Natural killer cell (primary cell): ENCODE measurements around the gene NIT1. TPM values are rescaled to one million over a fixed set of nuclear protein-coding genes. Genes with fewer than 3 reads are reported as not detected.
A peak's percentile ranks its signal among the peaks of the same experiment; 100 is the strongest.

Experiments used
- ATAC-seq, 3 donors: fragments of 150-1000 bp in 2 of 3; fragments of 200-7000 bp in 1 of 3; cut with Tn5 transposase; 1 replicate in 1 of 3; 2 replicates in 2 of 3; pipeline ENCODE4 v1.10.0; 2021; ENCODE audit warnings: mild to moderate bottlenecking in 2 of 3, moderate library complexity in 2 of 3
- DNase-seq, 2 donors: peaks; one replicate each; pipeline versions ENCODE4 v3.0.0 to v3.0.0-alpha.2; 2013 to 2021; ENCODE audit warnings: mixed read lengths in 1 of 2
- H3K27ac ChIP-seq: one replicate; pipeline ENCODE4 v1.5.1; 2013; ENCODE audit warnings: mild to moderate bottlenecking, low read length
- H3K27me3 ChIP-seq: one replicate; pipeline ENCODE4 v1.6.1; 2013; ENCODE audit warnings: low read length; ENCODE audit not compliant: control insufficient read depth, insufficient read depth
- H3K36me3 ChIP-seq: one replicate; pipeline ENCODE4 v1.6.1; 2013; ENCODE audit warnings: low read length; ENCODE audit not compliant: control insufficient read depth, insufficient read depth
- H3K4me1 ChIP-seq: one replicate; pipeline ENCODE4 v1.6.1; 2013; ENCODE audit warnings: low read length; ENCODE audit not compliant: control insufficient read depth, insufficient read depth
- H3K4me3 ChIP-seq: one replicate; pipeline ENCODE4 v1.5.1; 2013; ENCODE audit warnings: low read length
- H3K9me3 ChIP-seq: one replicate; pipeline ENCODE4 v1.6.1; 2013; ENCODE audit warnings: low read length; ENCODE audit not compliant: control insufficient read depth, insufficient read depth
- H3K27ac Mint-ChIP-seq, 2 donors: one replicate each; pipeline ENCODE4 v1.8.0; 2022; ENCODE audit warnings: mild to moderate bottlenecking in 2 of 2, mixed read lengths in 2 of 2, moderate library complexity in 1 of 2
- H3K27me3 Mint-ChIP-seq, 2 donors: one replicate each; pipeline ENCODE4 v1.8.0; 2022; ENCODE audit warnings: low read depth in 2 of 2, mixed read lengths in 2 of 2
- H3K36me3 Mint-ChIP-seq: one replicate; pipeline ENCODE4 v1.8.0; 2022; ENCODE audit warnings: mixed read lengths
- H3K4me1 Mint-ChIP-seq, 2 donors: one replicate each; pipeline ENCODE4 v1.8.0; 2022; ENCODE audit warnings: mixed read lengths in 2 of 2
- H3K4me3 Mint-ChIP-seq: one replicate; pipeline ENCODE4 v1.8.0; 2022; ENCODE audit warnings: mild to moderate bottlenecking, moderate library complexity, mixed read lengths
- H3K9me3 Mint-ChIP-seq, 2 donors: one replicate each; pipeline ENCODE4 v1.8.0; 2022; ENCODE audit warnings: mixed read lengths in 2 of 2
- CTCF ChIP-seq: fragments of 200-600 bp; IDR thresholded peaks from one replicate; pipeline ENCODE4 v1.8.0; 2022; ENCODE audit warnings: antibody characterized with exemption
- WGBS: methylation state at CpG from one replicate; pipeline ENCODE4 v1.1.7; 2013; ENCODE audit warnings: missing lambda C conversion rate; ENCODE audit not compliant: insufficient coverage; 5-methylcytosine and 5-hydroxymethylcytosine counted together
- intact Hi-C: fragments of 100-400 bp; cut with micrococcal nuclease; formaldehyde crosslinking; loops from one replicate; pipeline ENCODE4 v1.14.2; 2022
- total RNA-seq, 4 donors: library from RNA; stranded (reverse); fragments of 120-200 nt in 1 of 4; gene quantifications; one replicate each; pipeline versions ENCODE4 v1.2.3 to v1.2.4, GENCODE V29; 2013 to 2022

The NIT1 gene
- total RNA-seq, 3 donors from 2014 or later (not counting 1 experiment from before 2014, with no cell fraction given), result 26.5 to 31.7 (median 31.6) TPM

GRCh38 chr1:161164901-161165610 is 47.2 kb downstream of the NIT1 start:
- Mint-ChIP-seq H3K27ac (peak overlapping the region; percentile 97 to 98), H3K9me3 (no peaks in the 10 kb centered on the region), H3K4me1 (peaks cover 33 to 58% of the 10 kb centered on the region in 2 donors), H3K4me3 (peak overlapping the region; percentile 72), H3K27me3 (no peaks in the 10 kb centered on the region), H3K36me3 (no peaks in the 10 kb centered on the region)
- Histone ChIP-seq H3K27me3 (no peaks in the 10 kb centered on the region), H3K4me1 (peaks cover 34% of the 10 kb centered on the region), H3K27ac (peak overlapping the region; percentile 89), H3K4me3 (peak overlapping the region; percentile 69), H3K36me3 (peaks cover 17% of the 10 kb centered on the region), H3K9me3 (no peaks in the 10 kb centered on the region)
- intact Hi-C loops, result loop anchor here (5.0 kb wide), 1 partner anchor 37 kb away; the partner anchor contains the start of gene NDUFS2
- 93% methylated on average over 11 of the region's 14 CpGs for WGBS
- ATAC-seq, result no peak
- no peak for TF ChIP-seq CTCF
- no peak for DNase-seq

DNA sequence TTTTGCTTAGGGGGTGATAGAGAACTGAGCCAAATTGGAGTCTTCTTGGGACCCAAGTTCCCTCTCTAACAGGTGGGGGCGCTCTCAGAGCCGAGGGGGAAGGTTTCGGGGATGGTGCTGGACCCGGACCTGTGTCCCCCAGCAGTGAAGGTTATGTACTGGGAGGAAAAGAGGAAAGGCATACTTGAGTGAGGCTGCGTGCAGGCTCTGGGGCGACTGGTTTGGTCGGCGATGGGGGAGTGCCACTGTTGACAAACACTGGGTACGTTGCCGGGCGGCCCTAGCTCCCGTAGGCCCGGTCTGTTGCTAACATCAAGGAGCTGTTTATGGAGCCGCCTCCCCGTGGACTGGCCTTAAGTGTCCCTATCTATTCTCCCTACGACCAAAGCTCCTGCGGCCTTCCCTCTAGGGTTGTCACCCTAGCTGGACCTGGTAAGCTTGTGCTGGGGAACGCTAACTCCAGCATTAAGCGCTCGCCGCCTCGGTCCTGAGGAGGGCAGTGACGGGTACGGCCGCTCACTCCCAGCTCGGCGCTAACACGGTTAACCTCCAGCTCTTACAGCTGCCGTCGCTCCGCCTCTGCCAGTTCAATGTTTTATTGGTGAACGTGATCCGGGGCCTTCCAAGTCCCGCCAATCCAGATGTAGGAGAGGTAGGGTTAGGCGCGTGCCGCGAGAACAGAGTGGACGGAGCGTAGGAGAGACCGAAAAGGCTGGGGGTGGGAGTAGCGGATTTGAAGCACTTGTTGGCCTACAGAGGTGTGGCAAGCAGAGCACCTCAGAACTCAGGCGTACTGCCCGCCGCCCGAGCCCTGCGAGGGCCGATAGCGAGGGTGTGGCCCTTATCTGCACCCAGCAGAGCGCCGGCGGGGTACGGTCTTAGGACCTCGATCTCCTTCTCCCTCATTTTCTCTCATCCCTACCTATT is 48.1 kb downstream of the NIT1 start, which contains the start of gene PPOX:
PPOX (plus strand) TSS at position 685 of the 927 bp plus-strand sequence. CDS start 422 bp downstream, outside the sequence.
- peak; percentile 44 for TF ChIP-seq CTCF
- Histone ChIP-seq H3K27ac (peak within 1 kb of the TSS; percentile 89), H3K27me3 (no peaks in the 10 kb centered on the region), H3K4me1 (peaks cover 26% of the 10 kb centered on the region), H3K9me3 (no peaks in the 10 kb centered on the region), H3K36me3 (peaks cover 26% of the 10 kb centered on the region), H3K4me3 (peak within 1 kb of the TSS; percentile 69)
- DNase-seq, result peak; percentile 89 to 97
- Mint-ChIP-seq H3K27ac (peak within 1 kb of the TSS; percentile 97 to 98), H3K27me3 (no peaks in the 10 kb centered on the region), H3K4me3 (peak within 1 kb of the TSS; percentile 93), H3K4me1 (peaks cover 25 to 51% of the 10 kb centered on the region in 2 donors), H3K36me3 (peaks cover 4% of the 10 kb centered on the region), H3K9me3 (no peaks in the 10 kb centered on the region)
- ATAC-seq, result peak; percentile 88 to 97 (median 91)
- under 1% methylated on average over 53 of the region's 54 CpGs for WGBS
- intact Hi-C loops, result loop anchor here (1.0 to 5.0 kb wide), 5 partner anchors 11 to 36 kb away; partner anchors contain the start of genes B4GALT3, DEDD, NDUFS2 and UFC1

GRCh38 chr1:161166669-161167548 is 49.0 kb downstream of the NIT1 start:
- no peaks in the 10 kb centered on the region for H3K27me3 Mint-ChIP-seq
- no peak for DNase-seq
- Histone ChIP-seq H3K9me3 (no peaks in the 10 kb centered on the region), H3K27ac (peak overlapping the region; percentile 89), H3K27me3 (no peaks in the 10 kb centered on the region), H3K36me3 (peaks cover 35% of the 10 kb centered on the region), H3K4me1 (peaks cover 26% of the 10 kb centered on the region), H3K4me3 (peak overlapping the region; percentile 69)
- H3K9me3 Mint-ChIP-seq, result no peaks in the 10 kb centered on the region
- peaks cover 25 to 50% of the 10 kb centered on the region in 2 donors for H3K4me1 Mint-ChIP-seq
- peak overlapping the region; percentile 93 for H3K4me3 Mint-ChIP-seq
- 10% methylated on average over 33 of the region's 33 CpGs for WGBS
- intact Hi-C loops, result loop anchor here (1.0 to 5.0 kb wide), 5 partner anchors 10 to 35 kb away; partner anchors contain the start of genes B4GALT3, DEDD, NDUFS2 and UFC1
- no peak for TF ChIP-seq CTCF
- H3K27ac Mint-ChIP-seq, result peak overlapping the region; percentile 97 to 98
- H3K36me3 Mint-ChIP-seq, result peaks cover 7% of the 10 kb centered on the region
- no peak for ATAC-seq
